Heart left ventricle (tissue), 13 donors: ENCODE data around the gene ZNF594.

Experiments
- POLR2A ChIP-seq, 2 donors: fragments of 450-650 bp; IDR thresholded peaks; one replicate each; pipeline ENCODE4 v1.6.1; 2017; ENCODE audit warnings: antibody characterized with exemption in 2 of 2, mild to moderate bottlenecking in 2 of 2, moderate library complexity in 2 of 2
- TF ChIP-seq, protein P1 (sequence below), 12 donors: fragments of 200-600 bp; sonication (generic) in 4 of 12; IDR thresholded peaks; one replicate each; pipeline versions ENCODE4 v1.5.0 to v1.8.0; 2018 to 2022; ENCODE audit warnings: antibody characterized with exemption in 12 of 12, mild to moderate bottlenecking in 5 of 12
- donor health status: ischemic (EF 13 %, LVEDD 7.1; RV severe dilation, severe dysfunction).
- donor health status: DM: no; HTN: yes; CAD: no.
- donor health status: DM: no; HTN: no; CAD: no.
- donor health status: ischemic (EF 25% LVEDD 6.9; RV normal size, moderate dysfunction).
- donor health status: ischemic (EF 25% LVEDD 5.7; RV mildly dilated, moderate dysfunction).
- donor health status: ischemic (EF 35%, LVEDD 5.7; RV mildly dilated, moderate dysfunction).
- donor health status: nonischemic (EF 11% LVEDD 7.7; RV severe dilation, severe dysfunction).
- donor health status: DM: yes; HTN: yes; CAD: no.
- donor health status: PGD.
- donor health status: ischemic (EF 29% LVEDD 5.4; RV normal size, mild dysfunction).
- donor health status: nonischemic (EF 23%, LVEDD 6.1; RV moderate dilation, normal function).

DNA sequence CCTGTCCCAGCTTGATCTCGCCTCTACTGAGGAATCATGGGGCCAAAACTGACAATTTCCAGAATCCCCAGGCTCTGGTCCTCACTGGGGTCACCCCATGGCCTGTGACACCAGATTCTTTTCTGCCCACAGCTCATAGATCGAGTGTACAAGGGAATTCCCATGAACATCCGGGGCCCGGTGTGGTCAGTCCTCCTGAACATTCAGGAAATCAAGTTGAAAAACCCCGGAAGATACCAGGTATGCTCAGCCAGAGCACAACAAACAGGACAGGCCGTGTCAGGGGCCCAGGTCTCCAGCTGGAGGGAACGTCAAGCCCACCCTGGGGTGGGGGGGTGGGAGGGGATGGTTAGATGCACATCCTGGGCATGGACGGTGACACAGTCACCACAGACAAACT lies 58.4 kb downstream of the ZNF594 start:
- TF ChIP-seq, protein P1, sequence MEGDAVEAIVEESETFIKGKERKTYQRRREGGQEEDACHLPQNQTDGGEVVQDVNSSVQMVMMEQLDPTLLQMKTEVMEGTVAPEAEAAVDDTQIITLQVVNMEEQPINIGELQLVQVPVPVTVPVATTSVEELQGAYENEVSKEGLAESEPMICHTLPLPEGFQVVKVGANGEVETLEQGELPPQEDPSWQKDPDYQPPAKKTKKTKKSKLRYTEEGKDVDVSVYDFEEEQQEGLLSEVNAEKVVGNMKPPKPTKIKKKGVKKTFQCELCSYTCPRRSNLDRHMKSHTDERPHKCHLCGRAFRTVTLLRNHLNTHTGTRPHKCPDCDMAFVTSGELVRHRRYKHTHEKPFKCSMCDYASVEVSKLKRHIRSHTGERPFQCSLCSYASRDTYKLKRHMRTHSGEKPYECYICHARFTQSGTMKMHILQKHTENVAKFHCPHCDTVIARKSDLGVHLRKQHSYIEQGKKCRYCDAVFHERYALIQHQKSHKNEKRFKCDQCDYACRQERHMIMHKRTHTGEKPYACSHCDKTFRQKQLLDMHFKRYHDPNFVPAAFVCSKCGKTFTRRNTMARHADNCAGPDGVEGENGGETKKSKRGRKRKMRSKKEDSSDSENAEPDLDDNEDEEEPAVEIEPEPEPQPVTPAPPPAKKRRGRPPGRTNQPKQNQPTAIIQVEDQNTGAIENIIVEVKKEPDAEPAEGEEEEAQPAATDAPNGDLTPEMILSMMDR (IDR thresholded peaks at IDR 0.05), result no peak
- TF ChIP-seq POLR2A (IDR thresholded peaks at IDR 0.05), result no peak
